Kidney epithelial cell (primary cell): Measurements from ENCODE around the gene ZNF785. TPM values are rescaled to one million over a fixed set of nuclear protein-coding genes. Genes with fewer than 3 reads are reported as not detected.

Source experiments
- DNase-seq: peaks from one replicate; pipeline ENCODE4 v3.0.0-alpha.2; 2010; ENCODE audit warnings: low read depth
- H3K27me3 ChIP-seq: 2 replicates; pipeline ENCODE4 v1.6.0; 2011; ENCODE audit warnings: low read length; ENCODE audit not compliant: control insufficient read depth, insufficient read depth
- H3K36me3 ChIP-seq: 2 replicates; pipeline ENCODE4 v1.5.1; 2011; ENCODE audit warnings: low read length; ENCODE audit not compliant: control insufficient read depth, insufficient read depth
- H3K4me3 ChIP-seq: 2 replicates; pipeline ENCODE4 v1.5.1; 2011; ENCODE audit warnings: low read depth, mild to moderate bottlenecking, control low read depth, low read length
- CTCF ChIP-seq: IDR thresholded peaks from 2 replicates; pipeline ENCODE4 v1.5.1; 2011; ENCODE audit warnings: mild to moderate bottlenecking, moderate library complexity, low read length, control low read depth, inconsistent platforms; ENCODE audit not compliant: insufficient read depth, poor library complexity, severe bottlenecking
- total RNA-seq: library from RNA; depleted of rRNA; stranded (reverse); fragments of >200 nt; gene quantifications from 2 replicates; pipeline ENCODE4 v1.2.3, GENCODE V29; 2015

ZNF785 gene
- total RNA-seq, 1 donor from 2014 or later, result 8.8 TPM

DNA sequence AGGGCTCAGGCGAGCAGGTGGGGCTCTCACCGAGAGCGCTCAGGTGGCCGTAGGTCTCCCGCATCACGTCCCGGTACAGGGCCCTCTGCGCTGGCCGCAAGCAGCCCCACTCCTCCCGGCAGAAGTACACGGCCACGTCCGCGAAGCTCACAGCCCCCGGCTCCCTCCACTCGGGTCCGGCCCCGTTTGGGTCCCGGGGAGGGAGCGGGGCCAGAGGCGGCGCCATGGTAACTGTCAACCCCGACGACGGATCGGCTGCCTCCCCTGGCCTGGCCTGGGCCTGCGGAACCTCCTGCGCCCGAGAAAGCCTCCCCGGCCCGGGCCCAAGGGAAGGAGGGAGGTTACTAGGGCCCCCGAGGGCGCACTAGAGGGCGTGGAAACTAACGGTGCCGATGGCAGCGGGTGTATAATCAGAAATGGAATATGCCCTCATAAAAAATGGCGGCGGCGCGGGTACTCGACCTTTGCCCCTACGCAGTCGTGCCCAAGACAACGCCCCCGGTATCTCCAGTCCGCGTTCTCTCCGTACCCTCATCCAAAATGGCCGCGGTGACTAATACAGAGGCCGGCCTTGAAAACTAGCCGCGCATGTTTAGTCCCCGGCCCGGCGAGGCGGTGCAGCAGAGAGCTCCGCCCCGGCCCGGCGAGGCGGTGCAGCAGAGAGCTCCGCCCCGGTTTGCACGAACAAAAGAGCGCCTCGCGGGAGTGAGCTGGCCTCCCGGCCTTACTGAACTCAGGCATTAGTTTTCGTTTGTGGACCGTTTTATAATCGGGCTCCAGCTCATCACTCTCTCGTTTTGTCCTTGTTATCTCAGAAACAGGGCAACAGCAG, 27.3 kb downstream of the ZNF785 start, which contains the start of gene ZNF764:
Gene ZNF764, minus strand, starts transcription at position 418 of the 832 bp plus-strand sequence. Its CDS starts 192 bp downstream, at position 226.
- H3K4me3 ChIP-seq, result peak within 1 kb of the TSS; percentile 57
- H3K36me3 ChIP-seq, result peaks cover 1% of the 10 kb centered on the region
- no peak for TF ChIP-seq CTCF
- peak; percentile 88 for DNase-seq
- no peaks in the 10 kb centered on the region for H3K27me3 ChIP-seq

DNA sequence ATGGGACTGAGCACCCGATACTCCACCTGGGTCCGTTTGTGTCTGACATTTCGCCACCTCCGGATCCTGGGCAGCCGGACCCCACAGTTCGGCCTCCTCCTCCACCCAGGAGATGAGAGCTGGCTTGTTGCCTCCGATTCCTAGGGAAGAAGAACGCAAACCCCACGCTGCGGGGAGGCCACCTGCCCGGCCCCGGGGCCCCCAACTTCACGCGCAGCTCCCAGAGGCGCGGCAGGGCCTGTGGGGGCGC, 27.9 kb downstream of the ZNF785 start:
- TF ChIP-seq CTCF, result peak; percentile 6
- peak overlapping the region; percentile 57 for H3K4me3 ChIP-seq
- H3K27me3 ChIP-seq, result no peaks in the 10 kb centered on the region
- peaks cover 1% of the 10 kb centered on the region for H3K36me3 ChIP-seq
- DNase-seq, result no peak

- no peaks in the 10 kb centered on the region for H3K27me3 ChIP-seq
- peaks cover 1% of the 10 kb centered on the region for H3K36me3 ChIP-seq
- no peak for DNase-seq
- H3K4me3 ChIP-seq, result no peak overlapping the region
- TF ChIP-seq CTCF, result no peak
Measured at GRCh38 chr16:30556125-30556473, 29.4 kb downstream of the ZNF785 start.

DNA sequence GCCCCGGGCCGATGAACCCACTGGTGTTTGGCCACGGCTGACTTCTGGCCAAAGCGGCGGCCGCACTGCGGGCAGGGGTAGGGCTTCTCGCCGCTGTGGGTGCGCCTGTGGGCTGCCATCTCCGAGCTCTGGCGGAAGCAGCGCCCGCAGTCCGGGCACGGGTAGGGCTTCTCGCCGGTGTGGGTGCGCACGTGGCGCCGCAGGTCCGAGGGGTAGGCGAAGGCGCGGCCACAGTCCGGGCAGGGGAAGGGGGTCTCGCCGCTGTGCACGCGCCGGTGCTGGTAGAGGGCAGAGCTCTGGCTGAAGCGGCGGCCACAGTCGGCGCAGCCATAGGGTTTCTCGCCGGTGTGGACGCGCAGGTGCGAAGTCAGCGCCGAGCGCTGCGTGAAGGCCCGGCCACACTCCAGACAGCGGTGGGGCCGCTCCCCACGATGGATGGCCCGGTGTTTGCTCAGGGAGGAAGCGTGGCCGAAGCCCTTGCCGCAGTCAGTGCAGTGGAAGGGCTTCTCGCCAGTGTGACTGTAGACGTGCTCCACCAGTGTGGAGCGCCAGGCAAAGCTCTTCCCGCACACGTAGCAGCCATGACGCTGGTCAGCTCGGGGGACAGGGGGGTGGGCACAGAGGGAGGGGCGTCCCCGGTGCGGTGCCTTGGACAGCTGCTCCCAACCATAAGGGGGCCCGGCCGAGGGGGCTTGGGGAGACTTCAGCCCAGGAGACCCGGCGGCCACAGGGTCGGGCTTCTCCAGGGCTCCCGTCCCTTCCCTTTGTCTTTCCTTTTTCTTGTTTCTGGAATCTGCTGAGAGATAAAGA, 30.0 kb downstream of the ZNF785 start:
- H3K36me3 ChIP-seq, result peaks cover 1% of the 10 kb centered on the region
- no peak for DNase-seq
- H3K27me3 ChIP-seq, result no peaks in the 10 kb centered on the region
- no peak overlapping the region for H3K4me3 ChIP-seq
- TF ChIP-seq CTCF, result no peak

DNA sequence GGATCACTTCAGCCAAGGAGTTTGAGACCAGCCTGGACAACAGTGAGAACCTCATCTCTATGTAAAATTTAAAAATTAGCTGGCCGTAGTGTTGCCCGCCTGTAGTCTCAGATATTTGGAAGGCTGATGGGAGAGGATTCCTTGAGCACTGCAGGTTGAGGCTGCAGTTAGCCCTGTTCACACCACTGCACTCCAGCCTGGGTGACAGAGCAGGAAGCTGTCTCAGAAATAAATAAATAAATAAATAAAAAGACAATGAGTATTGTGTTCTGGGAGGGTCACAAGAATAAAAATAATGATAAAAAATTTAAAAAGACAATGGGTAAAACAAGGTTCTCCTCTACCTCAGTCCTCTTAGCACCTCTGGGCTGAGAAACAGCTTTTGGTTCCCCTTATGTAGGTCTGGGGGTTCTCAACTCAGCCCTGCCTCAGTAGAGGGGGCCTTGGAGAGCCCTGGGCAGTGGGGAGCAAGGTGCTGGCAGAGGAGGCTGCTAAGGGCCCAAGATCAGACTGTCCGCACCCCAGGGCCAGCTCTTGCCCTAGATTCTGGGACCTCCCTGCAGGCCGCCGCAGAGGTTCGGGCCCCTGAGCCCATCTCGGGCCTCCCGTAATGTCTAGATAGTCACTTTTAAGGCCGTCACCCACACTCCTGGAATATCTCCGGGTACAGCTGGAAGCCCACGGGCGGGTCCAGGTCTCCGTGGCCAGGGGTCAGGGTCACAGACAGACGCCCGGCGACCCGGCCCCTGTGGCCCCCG, 30.8 kb downstream of the ZNF785 start:
- no peak overlapping the region for H3K4me3 ChIP-seq
- no peaks in the 10 kb centered on the region for H3K27me3 ChIP-seq
- TF ChIP-seq CTCF, result no peak

More for the DNA sequence above, 30.8 kb downstream of the ZNF785 start:
- DNase-seq, result no peak
- H3K36me3 ChIP-seq, result peaks cover 1% of the 10 kb centered on the region
